HG02973 (cell line): ENCODE results near the gene ARL4A.

ENCODE experiments used
- ATAC-seq: cut with Tn5 transposase; IDR thresholded peaks from one replicate; pipeline ENCODE4 v1.9.1; 2021; ENCODE audit warnings: moderate library complexity; ENCODE audit not compliant: unreplicated experiment

ARL4A gene

DNA sequence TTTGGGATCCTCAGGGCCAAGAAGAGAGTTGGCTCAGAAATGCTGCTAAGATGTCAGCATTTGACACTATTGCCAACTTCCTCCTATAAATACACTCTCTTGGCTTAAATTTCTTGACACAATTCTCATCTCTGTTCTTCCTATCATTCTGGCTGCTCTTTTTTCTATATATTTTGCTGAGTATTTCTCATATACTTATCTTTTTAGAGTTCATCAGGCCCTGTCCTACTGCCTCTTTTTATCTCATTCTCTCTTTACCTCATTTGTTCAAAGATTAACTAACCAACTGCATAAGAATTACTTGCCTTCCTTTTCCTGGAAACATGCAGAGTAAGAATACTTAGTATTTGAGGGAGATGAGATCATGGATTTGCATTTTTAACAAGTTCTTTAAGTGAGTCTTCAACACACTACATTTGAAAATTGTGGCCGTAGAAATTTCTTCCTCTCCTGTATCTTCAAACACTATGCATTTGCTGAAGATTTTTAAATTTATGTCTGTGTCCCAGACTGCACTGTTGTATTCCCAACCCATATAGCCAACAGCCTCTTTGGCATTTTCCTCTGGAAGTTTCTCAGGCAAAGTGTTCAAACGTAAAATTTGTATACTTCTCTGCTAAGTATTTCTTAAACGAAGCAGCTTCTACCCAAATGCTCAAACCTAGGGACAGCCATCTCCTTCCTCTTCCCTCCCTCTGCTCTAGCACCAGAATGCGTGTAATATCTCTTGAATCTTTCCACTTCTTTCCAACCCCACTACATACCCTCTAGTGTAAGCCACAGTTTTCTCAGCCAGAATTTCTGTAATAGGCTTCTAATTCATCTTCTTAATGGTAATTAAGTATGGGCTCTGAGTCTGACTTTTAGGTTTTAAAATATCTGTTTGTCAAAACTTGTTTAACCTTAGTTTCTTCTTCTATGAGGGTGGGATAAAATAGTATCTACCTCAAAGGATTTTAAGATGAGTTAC, 35.5 kb downstream of the ARL4A start:
- ATAC-seq, result no peak

DNA sequence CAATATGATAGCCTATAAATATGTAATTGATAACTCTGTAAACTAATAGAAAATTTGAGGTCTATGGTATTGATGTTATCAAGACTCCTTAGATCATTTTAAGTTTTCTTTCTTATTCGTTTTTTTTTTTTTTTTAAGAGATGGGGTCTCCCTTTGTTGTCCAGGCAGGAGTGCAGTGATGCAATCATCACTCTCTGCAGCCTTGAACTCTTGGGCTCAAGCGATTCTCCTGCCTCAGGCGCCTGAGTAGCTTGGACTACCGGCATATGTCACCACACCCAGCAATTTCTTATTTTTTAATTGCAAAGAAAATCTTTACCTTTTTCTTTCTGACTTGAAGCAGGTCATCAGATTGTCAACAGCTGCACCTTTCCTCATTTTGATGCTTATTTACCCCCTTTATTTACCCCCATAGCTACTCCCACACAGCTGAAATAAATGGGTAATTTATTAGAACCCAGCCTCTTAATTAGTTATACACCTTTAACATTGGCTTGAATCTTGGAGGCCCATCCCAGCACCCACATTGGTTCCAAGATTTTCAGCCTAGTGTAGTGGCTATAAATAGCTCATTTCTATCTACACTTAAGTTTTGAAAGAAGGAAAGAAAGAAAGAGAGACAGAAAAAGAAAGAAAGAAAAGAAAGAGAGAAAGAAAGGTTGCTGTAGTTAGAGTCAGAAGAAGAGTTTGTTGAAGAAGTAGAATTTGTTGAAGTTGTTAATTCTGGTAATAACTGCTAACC, 38.3 kb downstream of the ARL4A start:
- ATAC-seq, result no peak

DNA sequence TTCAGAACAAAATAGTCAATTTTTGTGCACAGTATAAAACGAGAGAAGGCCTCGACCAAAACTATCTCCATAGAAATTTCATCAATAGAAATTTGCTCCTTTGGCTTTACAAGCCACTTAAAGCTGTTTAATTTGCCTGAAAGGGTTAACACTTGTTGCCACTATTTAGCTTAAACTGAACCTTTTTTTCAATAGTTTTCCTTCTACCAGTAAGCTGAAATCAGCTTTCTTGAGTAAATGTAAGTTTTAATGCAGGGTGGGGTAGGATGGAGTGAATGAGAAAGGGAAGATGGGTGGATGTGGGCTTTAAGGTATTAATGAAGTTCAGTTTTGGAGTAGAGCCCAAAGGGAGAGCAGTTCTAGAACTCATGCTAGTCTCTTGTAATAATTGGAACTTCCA, 39.5 kb downstream of the ARL4A start:
- ATAC-seq, result no peak

DNA sequence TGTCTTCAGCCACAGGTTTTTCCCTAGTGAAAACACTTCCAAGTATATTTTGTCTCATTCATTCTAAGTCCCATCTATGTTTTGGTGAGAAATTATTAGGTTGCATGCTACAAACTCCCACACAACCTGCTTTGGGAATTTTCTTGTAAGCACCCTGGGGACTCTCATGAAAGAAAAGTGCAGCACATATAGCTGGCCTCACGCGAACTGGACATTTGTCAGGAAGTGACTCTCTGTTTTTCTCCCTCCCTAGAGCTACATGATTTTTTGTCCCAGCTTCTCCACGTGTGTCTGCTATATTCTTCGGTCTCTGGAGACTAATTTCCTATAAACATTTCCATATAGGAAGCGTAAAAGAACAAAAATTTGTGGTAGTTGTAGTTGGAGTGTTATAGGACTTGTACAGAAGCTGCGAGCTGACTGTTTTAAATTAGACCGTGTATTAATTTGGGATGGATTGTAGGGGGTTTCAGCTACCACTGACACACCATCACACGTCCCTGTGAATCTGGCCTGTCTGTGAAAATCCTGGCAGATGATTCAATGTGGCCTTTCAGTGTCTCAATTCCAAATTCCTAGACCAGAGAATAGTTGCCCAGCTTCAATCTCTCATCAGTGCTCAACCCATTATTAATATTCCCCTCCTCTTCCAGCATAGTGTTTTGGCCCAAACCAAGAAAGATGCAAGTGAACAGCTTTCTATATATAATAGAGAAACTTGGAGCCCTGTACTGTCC, 40.2 kb downstream of the ARL4A start:
- ATAC-seq, result no peak

DNA sequence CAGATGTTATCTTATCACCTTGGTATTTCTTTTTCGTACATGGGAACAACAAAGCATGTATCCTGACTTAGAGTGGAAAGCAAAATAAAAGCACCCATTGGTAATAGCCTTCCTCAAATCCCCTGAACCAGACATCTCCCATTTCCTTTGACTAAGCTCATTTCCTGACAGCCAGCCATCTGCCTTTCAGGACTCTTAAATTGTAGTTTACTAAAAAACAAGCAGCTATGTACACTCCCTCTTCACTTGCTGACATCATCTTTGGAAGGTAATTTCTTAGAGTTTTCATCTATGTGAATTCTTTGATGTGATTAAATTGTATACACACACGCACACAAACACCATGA, 40.7 kb downstream of the ARL4A start:
- ATAC-seq, result no peak

DNA sequence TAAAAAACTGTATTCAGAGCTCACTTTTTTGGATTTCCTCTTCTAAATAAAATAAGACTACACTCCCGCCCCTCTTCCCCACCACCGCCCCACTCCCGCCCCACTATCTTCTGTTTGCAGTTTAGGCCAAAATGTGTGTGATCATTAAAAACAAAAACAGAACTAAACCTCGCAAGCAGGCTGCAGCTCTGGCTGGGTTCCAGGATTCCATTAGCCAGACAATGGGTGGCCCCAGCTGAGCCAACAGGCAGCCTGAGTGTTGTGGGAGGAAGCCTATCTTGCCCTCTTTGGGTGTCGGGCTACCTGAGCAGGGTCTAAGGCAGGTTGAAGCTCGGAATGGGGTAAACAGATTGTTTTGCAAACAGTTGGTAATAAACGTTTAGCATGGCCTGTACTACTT, 41.7 kb downstream of the ARL4A start:
- ATAC-seq, result no peak

DNA sequence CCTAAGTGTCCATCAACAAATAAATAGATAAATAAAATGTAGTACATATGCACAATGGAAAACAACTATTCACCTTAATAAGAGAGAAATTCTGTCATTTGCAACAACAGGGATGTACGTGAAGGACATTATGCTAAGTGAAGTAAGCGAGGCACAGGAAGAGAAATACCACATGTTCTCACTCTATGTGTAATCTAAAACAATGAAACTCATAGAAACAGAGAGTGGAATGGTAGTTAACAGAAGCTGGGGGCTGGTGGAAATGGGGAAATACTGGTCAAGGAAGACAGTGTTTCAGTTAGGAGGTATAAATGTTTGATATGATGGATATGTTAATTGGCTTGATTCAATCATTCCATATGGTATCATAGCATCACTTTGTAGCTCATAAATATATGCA, 43.1 kb downstream of the ARL4A start:
- no peak for ATAC-seq

DNA sequence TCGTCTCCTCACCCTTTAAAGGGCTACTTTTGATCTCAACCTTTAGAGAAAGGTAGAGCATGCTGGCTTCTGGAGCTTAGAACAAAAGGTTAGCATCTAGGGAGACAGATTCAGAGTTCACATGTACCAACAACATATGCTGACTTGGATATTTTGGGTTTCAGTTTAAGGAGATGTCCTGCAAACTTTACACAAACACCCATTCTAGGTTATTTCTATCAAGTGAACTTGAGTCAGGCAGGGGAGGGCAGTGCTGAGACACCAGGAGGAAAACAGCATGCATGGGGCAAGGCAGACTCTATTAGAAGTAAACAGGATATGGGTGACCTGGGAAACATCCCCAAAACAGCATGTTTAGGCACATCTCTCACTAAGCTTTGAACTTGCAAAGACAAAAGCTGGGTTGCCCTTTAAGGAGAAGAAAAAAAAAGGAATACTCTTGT, 43.8 kb downstream of the ARL4A start:
- no peak for ATAC-seq

DNA sequence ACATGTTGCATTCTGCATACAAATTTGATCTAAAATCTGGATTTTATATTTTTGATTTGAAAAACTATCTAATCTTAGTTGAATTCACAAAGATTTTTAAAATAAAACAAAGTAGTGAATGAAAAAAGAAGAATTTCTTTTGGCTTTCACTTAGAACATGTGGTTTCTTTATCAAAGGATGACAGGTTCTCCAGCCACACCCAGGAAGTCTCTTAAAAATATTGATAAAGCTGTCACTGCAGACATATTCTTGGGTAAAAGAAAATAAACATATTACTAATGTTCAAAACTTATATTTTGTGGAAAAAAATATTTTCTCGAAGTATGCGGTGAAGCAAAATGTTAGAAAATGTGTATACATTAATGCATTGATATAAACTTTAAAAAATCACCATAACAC, 44.3 kb downstream of the ARL4A start:
- ATAC-seq, result no peak

DNA sequence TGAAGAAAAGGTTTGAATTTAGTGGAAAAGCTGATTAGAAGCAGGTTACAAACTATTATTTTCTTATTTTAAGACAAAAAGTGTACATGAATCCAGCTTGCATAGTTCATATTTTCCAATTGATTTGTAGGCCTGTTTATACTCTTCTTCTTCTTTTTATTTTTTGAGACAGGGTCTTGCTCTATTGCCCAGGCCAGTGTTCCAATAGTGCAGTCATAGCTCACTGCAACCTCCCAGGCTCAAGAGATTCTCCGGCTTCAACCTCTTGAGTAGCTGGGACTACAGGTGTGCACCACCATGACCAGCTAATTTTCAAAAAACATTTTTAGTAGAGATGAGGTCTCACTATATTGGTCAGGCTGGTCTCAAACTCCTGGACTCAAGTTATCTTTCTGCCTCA, 45.0 kb downstream of the ARL4A start:
- ATAC-seq, result no peak

DNA sequence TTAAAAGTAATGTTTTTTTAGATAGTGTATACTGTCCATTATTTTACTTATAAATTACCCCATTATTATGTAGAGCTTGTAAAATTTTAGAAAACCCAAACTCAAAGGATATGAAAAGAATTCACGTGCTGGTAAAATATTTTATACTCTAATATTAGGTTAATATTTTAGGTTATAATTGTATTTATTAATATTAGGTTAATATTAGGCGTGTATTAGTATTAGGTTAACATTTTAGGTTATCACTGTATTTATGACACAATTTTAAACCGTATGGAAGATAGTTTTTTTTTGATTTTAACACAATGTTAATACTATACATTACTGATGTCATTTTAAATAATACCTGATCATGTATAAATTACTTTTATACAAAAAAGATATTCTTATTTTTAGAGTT, 48.5 kb downstream of the ARL4A start:
- no peak for ATAC-seq

DNA sequence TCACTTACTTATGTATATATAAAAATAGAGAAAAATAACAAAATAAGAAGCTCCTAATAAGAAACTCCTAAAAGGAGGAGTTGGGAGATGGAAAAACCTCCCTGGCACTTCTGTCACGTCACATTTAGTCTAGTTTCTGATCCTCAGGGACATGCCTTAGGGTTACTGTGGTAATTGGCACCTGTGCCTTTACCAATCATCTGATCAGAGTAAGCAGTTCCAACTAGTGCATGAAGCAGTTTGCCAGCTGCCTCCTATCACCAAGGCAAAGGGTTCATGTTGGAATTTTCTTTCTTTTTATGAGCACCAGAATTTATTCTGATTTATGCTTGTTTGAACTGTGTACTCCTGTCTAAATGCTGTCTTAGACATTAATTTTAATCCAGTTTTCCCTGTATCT, 49.9 kb downstream of the ARL4A start:
- ATAC-seq, result no peak

DNA sequence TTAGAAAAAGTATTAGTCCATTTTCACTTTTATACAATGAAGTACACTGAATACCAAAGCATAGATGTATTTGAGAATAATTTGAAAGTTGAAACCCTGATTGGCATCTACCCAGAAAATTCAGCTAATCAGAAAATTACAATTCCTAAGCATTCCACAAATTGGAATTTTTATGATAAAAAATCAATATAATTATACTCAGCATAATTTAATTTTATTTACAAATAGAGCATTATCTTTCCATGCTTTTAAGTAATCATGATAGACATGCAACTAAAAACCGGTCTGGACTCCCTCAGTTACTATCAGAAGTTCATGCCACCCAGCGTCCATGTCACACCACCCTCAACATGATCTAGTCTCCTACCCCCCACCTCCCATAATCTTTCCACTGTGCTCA, 50.4 kb downstream of the ARL4A start:
- ATAC-seq, result no peak

DNA sequence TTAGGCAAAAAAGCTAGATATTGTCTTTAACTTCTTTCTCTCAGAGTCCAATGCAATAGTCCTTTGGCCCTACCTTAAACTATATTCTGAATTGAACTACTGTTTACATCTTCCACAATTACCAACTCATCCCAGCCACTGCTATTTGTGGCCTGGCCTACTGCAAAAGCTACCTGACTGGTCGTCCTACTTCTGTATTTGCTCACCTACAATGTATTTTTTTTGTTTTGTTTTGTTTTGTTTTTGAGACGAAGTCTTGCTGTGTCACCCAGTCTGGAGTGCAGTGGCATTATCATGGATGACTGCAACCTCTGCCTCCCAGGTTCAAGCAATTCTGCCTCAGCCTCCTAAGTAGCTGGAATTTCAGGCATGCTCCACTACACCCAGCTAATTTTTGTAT, 51.2 kb downstream of the ARL4A start:
- no peak for ATAC-seq
